ENCODE data around the gene LRRFIP1.

DNA sequence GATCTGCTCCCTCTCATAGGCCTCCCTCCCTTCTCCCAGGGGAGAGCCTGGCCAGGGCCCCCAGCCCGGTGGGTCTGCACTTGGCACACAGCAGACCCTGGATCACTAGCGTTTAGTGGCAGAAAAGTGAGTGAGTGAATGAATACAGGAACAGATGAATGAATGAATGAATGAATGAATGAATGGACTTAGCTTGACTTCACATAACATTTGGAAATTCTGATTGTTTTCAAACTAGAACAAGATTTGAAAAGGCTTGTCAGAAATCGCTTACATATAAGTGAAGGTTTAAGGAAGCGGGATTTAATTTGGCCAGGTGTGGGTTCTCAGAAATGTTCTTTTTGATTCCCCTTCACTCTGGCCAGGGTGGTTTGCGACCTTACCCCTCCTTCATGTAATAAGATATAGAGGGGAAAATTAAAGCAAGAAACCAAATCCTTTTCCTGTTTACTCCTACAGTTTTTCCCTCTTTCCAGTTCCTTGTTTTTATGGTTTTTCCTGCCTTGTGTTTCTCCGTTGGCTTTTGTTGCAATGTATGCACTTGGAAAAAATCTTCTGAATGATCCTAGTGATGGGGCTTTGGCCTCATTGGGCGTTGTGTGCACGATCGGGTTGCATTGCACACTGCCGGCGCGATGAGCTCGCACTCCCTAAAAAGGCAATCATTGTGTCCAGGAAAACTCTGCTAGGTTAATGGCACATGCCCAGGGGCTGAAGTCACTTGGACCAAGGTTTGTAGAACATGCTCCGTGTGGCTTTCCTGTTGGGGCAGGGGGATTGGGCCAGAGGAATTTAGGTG is 16.4 kb downstream of the LRRFIP1 start:
- no peak for TF ChIP-seq EZH2 (IDR thresholded peaks at IDR 0.05; ENCODE audit: borderline replicate concordance, insufficient read depth, low read length, poor library complexity, severe bottlenecking)
- TF ChIP-seq, protein P1, sequence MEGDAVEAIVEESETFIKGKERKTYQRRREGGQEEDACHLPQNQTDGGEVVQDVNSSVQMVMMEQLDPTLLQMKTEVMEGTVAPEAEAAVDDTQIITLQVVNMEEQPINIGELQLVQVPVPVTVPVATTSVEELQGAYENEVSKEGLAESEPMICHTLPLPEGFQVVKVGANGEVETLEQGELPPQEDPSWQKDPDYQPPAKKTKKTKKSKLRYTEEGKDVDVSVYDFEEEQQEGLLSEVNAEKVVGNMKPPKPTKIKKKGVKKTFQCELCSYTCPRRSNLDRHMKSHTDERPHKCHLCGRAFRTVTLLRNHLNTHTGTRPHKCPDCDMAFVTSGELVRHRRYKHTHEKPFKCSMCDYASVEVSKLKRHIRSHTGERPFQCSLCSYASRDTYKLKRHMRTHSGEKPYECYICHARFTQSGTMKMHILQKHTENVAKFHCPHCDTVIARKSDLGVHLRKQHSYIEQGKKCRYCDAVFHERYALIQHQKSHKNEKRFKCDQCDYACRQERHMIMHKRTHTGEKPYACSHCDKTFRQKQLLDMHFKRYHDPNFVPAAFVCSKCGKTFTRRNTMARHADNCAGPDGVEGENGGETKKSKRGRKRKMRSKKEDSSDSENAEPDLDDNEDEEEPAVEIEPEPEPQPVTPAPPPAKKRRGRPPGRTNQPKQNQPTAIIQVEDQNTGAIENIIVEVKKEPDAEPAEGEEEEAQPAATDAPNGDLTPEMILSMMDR (IDR thresholded peaks at IDR 0.05; ENCODE audit: poor library complexity, severe bottlenecking) = no peak
- no peak for TF ChIP-seq MXI1 (conservative IDR thresholded peaks at IDR 0.05; ENCODE audit: poor library complexity, severe bottlenecking)
- TF ChIP-seq POLR2AphosphoS5 (IDR thresholded peaks at IDR 0.05) = no peak
